Progenitor cell of endocrine pancreas (in vitro differentiated cells): ENCODE measurements around the gene RNASE13. TPM values are rescaled to one million over a fixed set of nuclear protein-coding genes. Genes with fewer than 3 reads are reported as not detected.

ENCODE experiments used
- DNase-seq: peaks from one replicate; pipeline ENCODE4 v3.0.0; 2021; ENCODE audit warnings: low spot score; ENCODE audit not compliant: unreplicated experiment
- H3K27ac Mint-ChIP-seq: 2 replicates; pipeline ENCODE4 v1.8.0; 2021; ENCODE audit warnings: mild to moderate bottlenecking, moderate library complexity, mixed read lengths
- H3K27me3 Mint-ChIP-seq: 2 replicates; pipeline ENCODE4 v1.8.0; 2021; ENCODE audit warnings: mixed read lengths
- H3K36me3 Mint-ChIP-seq: 2 replicates; pipeline ENCODE4 v1.8.0; 2022; ENCODE audit warnings: mixed read lengths; ENCODE audit not compliant: insufficient read depth
- H3K4me1 Mint-ChIP-seq: 2 replicates; pipeline ENCODE4 v1.8.0; 2021; ENCODE audit warnings: low read depth, mixed read lengths
- H3K4me3 Mint-ChIP-seq: 2 replicates; pipeline ENCODE4 v1.8.0; 2021; ENCODE audit warnings: low read depth, mild to moderate bottlenecking, moderate library complexity, mixed read lengths
- H3K9me3 Mint-ChIP-seq: 2 replicates; pipeline ENCODE4 v1.8.0; 2021; ENCODE audit warnings: low read depth, mixed read lengths
- CTCF ChIP-seq: fragments of 200-600 bp; sonication (generic); IDR thresholded peaks from one replicate; pipeline ENCODE4 v1.5.0; 2021; ENCODE audit warnings: antibody characterized with exemption, mild to moderate bottlenecking; ENCODE audit not compliant: unreplicated experiment
- total RNA-seq: library from RNA; stranded (reverse); gene quantifications from 2 replicates; pipeline ENCODE4 v1.2.1, GENCODE V29; 2021

The RNASE13 gene
- total RNA-seq, 1 donor from 2014 or later, result not detected

- Mint-ChIP-seq H3K27me3 (no peaks in the 10 kb centered on the region), H3K36me3 (peaks cover 32% of the 10 kb centered on the region), H3K4me3 (no peak overlapping the region), H3K9me3 (no peaks in the 10 kb centered on the region), H3K4me1 (no peaks in the 10 kb centered on the region), H3K27ac (no peak overlapping the region)
- TF ChIP-seq CTCF, result no peak
- DNase-seq, result no peak
These were observed 43.7 kb upstream of the RNASE13 start for GRCh38 chr14:21078287-21078686.

GRCh38 chr14:21077672-21078071 lies 43.1 kb upstream of the RNASE13 start:
- no peak for DNase-seq
- Mint-ChIP-seq H3K27ac (no peak overlapping the region), H3K27me3 (no peaks in the 10 kb centered on the region), H3K36me3 (peaks cover 32% of the 10 kb centered on the region), H3K4me1 (no peaks in the 10 kb centered on the region), H3K9me3 (no peaks in the 10 kb centered on the region), H3K4me3 (no peak overlapping the region)
- TF ChIP-seq CTCF, result no peak

GRCh38 chr14:21075719-21076437 lies 41.3 kb upstream of the RNASE13 start:
- H3K4me1 Mint-ChIP-seq, result peaks cover 11% of the 10 kb centered on the region
- no peak overlapping the region for H3K4me3 Mint-ChIP-seq
- no peak for TF ChIP-seq CTCF
- H3K36me3 Mint-ChIP-seq, result peaks cover 29% of the 10 kb centered on the region
- no peaks in the 10 kb centered on the region for H3K27me3 Mint-ChIP-seq
- DNase-seq, result no peak
- no peaks in the 10 kb centered on the region for H3K9me3 Mint-ChIP-seq
- no peak overlapping the region for H3K27ac Mint-ChIP-seq

GRCh38 chr14:21074398-21075272 lies 40.0 kb upstream of the RNASE13 start:
- Mint-ChIP-seq H3K4me1 (peaks cover 13% of the 10 kb centered on the region), H3K4me3 (no peak overlapping the region), H3K36me3 (peaks cover 23% of the 10 kb centered on the region), H3K9me3 (no peaks in the 10 kb centered on the region), H3K27ac (no peak overlapping the region), H3K27me3 (no peaks in the 10 kb centered on the region)
- no peak for TF ChIP-seq CTCF
- no peak for DNase-seq

GRCh38 chr14:21073921-21074320 lies 39.3 kb upstream of the RNASE13 start:
- Mint-ChIP-seq H3K4me3 (no peak overlapping the region), H3K27me3 (peaks cover 3% of the 10 kb centered on the region), H3K4me1 (peaks cover 19% of the 10 kb centered on the region), H3K36me3 (peaks cover 19% of the 10 kb centered on the region), H3K27ac (no peak overlapping the region), H3K9me3 (no peaks in the 10 kb centered on the region)
- DNase-seq, result no peak
- no peak for TF ChIP-seq CTCF
